SK-N-SH treated with all-trans-retinoic acid at 6 μM for 48 hours (cell line): ENCODE measurements around the gene ELOVL3.

Source experiments
- ARNTL ChIP-seq: fragments of 450-650 bp; formaldehyde crosslinking; IDR thresholded peaks from 2 replicates; pipeline ENCODE4 v1.5.0; 2020; ENCODE audit warnings: low read depth, mild to moderate bottlenecking, moderate library complexity, borderline replicate concordance
- BACH2 ChIP-seq: fragments of 250-450 bp; sonication (Bioruptor Pico); IDR thresholded peaks from 2 replicates; pipeline ENCODE4 v1.9.0; 2021; ENCODE audit warnings: mild to moderate bottlenecking, borderline replicate concordance
- CREB5 ChIP-seq: fragments of 250-450 bp; sonication (Bioruptor Pico); IDR thresholded peaks from 2 replicates; pipeline ENCODE4 v1.5.1; 2020; ENCODE audit warnings: low read depth, mild to moderate bottlenecking, moderate library complexity
- PATZ1 ChIP-seq: fragments of 250-450 bp; sonication (Bioruptor Pico); IDR thresholded peaks from 2 replicates; pipeline ENCODE4 v1.8.0; 2020; ENCODE audit warnings: mild to moderate bottlenecking, moderate library complexity, borderline replicate concordance
- ZC3H10 ChIP-seq: fragments of 250-450 bp; sonication (Bioruptor Pico); IDR thresholded peaks from 2 replicates; pipeline ENCODE4 v1.5.1; 2021; ENCODE audit warnings: mild to moderate bottlenecking, moderate library complexity
- ZFP30 ChIP-seq: fragments of 450-650 bp; formaldehyde crosslinking; IDR thresholded peaks from 2 replicates; pipeline ENCODE4 v1.5.0; 2022; ENCODE audit warnings: mild to moderate bottlenecking, moderate library complexity
- ZNF8 ChIP-seq: fragments of 450-650 bp; formaldehyde crosslinking; IDR thresholded peaks from 2 replicates; pipeline ENCODE4 v1.5.0; 2020; ENCODE audit warnings: mild to moderate bottlenecking, moderate library complexity
- TF ChIP-seq, protein P1 (sequence below): fragments of 250-450 bp; sonication (Bioruptor Pico); IDR thresholded peaks from 2 replicates; pipeline ENCODE4 v1.8.0; 2021; ENCODE audit warnings: low read depth, mild to moderate bottlenecking, moderate library complexity, borderline replicate concordance

DNA sequence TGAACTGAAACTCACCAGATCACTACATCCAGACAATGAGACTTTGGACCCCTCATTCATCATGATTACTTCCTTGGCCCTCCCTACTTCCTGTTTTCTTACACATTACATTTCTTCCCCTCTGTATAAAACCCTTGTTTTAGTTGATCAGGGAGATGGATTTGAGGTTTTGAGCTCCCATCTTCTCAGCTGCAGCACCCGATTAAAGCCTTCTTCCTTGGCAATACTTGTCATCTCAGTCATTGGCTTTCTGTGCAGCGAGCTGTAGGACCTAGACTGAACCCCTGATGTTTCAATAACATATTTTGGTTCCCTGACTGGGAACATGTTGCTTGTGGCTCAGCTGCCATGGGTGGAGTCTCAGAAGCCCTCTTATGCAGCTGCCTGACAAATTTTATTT, 40.8 kb upstream of the ELOVL3 start:
- no peak for TF ChIP-seq ZNF8
- TF ChIP-seq ZFP30 (CRISPR knock-in tag), result no peak
- TF ChIP-seq ARNTL (CRISPR knock-in tag), result no peak
- TF ChIP-seq ZC3H10 (CRISPR knock-in tag), result no peak
- no peak for TF ChIP-seq PATZ1 (CRISPR knock-in tag)
- TF ChIP-seq, protein P1, sequence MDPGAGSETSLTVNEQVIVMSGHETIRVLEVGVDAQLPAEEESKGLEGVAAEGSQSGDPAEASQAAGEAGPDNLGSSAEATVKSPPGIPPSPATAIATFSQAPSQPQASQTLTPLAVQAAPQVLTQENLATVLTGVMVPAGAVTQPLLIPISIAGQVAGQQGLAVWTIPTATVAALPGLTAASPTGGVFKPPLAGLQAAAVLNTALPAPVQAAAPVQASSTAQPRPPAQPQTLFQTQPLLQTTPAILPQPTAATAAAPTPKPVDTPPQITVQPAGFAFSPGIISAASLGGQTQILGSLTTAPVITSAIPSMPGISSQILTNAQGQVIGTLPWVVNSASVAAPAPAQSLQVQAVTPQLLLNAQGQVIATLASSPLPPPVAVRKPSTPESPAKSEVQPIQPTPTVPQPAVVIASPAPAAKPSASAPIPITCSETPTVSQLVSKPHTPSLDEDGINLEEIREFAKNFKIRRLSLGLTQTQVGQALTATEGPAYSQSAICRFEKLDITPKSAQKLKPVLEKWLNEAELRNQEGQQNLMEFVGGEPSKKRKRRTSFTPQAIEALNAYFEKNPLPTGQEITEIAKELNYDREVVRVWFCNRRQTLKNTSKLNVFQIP (CRISPR knock-in tag), result no peak
- TF ChIP-seq CREB5 (CRISPR knock-in tag), result no peak
- TF ChIP-seq BACH2 (CRISPR knock-in tag), result no peak
